ENCODE data around the gene OR2T11.

The OR2T11 gene

DNA sequence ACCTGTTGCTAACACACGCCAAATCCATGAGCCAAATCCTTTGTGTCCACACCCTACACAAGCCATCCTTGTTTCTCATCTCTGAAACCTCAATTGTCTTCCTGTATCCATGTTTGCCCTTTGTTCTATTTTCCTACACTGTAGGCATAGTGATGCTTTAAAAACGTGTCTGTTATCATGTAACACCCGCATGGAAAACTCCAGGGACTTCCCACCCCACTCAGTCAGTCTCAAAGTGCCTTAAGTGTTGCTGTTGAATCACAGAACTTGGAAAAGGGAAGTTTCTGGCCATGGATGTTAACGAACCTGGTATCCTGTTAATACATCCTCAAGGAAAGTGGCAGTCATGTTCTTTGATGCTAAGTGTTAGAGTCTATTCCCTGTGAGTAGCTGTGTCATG is 9.7 kb downstream of the OR2T11 start:
- TF ChIP-seq POLR2AphosphoS5 (IDR thresholded peaks at IDR 0.05; ENCODE audit: low read depth, low read length) (no peak), TAF1 (IDR thresholded peaks at IDR 0.05; ENCODE audit: borderline replicate concordance, insufficient read depth, low read length) (no peak), SIN3A (IDR thresholded peaks at IDR 0.05; ENCODE audit: borderline replicate concordance, insufficient read depth, low read length) (no peak), FOXP2 (optimal IDR thresholded peaks at IDR 0.05; ENCODE audit: borderline replicate concordance, extremely low read depth, extremely low read length, insufficient read depth) (no peak)
- TF ChIP-seq, protein P1, sequence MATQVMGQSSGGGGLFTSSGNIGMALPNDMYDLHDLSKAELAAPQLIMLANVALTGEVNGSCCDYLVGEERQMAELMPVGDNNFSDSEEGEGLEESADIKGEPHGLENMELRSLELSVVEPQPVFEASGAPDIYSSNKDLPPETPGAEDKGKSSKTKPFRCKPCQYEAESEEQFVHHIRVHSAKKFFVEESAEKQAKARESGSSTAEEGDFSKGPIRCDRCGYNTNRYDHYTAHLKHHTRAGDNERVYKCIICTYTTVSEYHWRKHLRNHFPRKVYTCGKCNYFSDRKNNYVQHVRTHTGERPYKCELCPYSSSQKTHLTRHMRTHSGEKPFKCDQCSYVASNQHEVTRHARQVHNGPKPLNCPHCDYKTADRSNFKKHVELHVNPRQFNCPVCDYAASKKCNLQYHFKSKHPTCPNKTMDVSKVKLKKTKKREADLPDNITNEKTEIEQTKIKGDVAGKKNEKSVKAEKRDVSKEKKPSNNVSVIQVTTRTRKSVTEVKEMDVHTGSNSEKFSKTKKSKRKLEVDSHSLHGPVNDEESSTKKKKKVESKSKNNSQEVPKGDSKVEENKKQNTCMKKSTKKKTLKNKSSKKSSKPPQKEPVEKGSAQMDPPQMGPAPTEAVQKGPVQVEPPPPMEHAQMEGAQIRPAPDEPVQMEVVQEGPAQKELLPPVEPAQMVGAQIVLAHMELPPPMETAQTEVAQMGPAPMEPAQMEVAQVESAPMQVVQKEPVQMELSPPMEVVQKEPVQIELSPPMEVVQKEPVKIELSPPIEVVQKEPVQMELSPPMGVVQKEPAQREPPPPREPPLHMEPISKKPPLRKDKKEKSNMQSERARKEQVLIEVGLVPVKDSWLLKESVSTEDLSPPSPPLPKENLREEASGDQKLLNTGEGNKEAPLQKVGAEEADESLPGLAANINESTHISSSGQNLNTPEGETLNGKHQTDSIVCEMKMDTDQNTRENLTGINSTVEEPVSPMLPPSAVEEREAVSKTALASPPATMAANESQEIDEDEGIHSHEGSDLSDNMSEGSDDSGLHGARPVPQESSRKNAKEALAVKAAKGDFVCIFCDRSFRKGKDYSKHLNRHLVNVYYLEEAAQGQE (IDR thresholded peaks at IDR 0.05; ENCODE audit: insufficient read depth in 1 of 2, low read depth in 2 of 2, low read length in 2 of 2) = no peak

DNA sequence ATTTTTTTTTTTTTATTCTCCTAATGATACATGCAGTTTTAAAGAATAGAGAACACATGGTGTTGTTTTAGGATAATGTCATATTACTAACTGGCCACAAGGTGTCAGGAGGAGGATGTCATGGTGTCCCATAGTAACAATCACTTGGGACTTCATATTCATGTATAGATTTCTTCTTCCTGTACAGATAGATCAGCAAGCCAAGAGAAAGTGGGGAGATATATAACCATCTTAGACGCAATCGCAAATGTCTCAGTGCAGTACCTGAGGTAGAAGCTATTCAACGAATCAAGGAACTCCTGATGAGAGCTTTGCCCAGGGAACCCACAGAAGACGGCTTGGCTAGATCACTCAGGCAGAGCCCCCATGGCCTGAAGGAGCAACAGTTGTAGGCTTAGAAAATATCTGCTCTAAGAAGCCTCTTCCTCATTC is 12.3 kb downstream of the OR2T11 start:
- no peak for TF ChIP-seq SIN3A (IDR thresholded peaks at IDR 0.05; ENCODE audit: borderline replicate concordance, insufficient read depth, low read length)
- TF ChIP-seq TAF1 (IDR thresholded peaks at IDR 0.05; ENCODE audit: borderline replicate concordance, insufficient read depth, low read length) = no peak
- no peak for TF ChIP-seq POLR2AphosphoS5 (IDR thresholded peaks at IDR 0.05; ENCODE audit: low read depth, low read length)
- TF ChIP-seq, protein P1 (IDR thresholded peaks at IDR 0.05; ENCODE audit: insufficient read depth in 1 of 2, low read depth in 2 of 2, low read length in 2 of 2) = no peak
- no peak for TF ChIP-seq FOXP2 (optimal IDR thresholded peaks at IDR 0.05; ENCODE audit: borderline replicate concordance, extremely low read depth, extremely low read length, insufficient read depth)

DNA sequence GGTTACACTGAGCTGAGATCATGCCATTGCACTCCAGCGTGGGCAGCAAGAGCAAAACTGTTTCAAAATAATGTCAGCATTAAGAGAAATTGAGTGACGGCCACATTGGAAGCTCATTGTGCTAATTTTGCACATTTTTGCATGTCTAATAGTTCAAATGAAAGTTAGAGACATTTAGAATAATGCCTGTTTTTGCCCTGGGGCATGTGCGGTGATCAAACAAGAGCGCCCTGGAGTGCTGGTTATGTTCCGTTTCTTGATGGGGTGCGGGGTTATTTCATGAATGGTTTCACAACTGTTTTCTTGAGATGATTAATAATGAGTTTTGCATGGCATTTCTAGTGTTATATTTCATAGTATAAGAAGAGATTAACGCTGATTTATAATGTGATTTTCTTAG is 13.1 kb downstream of the OR2T11 start:
- TF ChIP-seq POLR2AphosphoS5 (IDR thresholded peaks at IDR 0.05; ENCODE audit: low read depth, low read length) = no peak
- TF ChIP-seq, protein P1 (IDR thresholded peaks at IDR 0.05; ENCODE audit: insufficient read depth in 1 of 2, low read depth in 2 of 2, low read length in 2 of 2) = no peak
- TF ChIP-seq TAF1 (IDR thresholded peaks at IDR 0.05; ENCODE audit: borderline replicate concordance, insufficient read depth, low read length) = no peak
- no peak for TF ChIP-seq SIN3A (IDR thresholded peaks at IDR 0.05; ENCODE audit: borderline replicate concordance, insufficient read depth, low read length)
- no peak for TF ChIP-seq FOXP2 (optimal IDR thresholded peaks at IDR 0.05; ENCODE audit: borderline replicate concordance, extremely low read depth, extremely low read length, insufficient read depth)

DNA sequence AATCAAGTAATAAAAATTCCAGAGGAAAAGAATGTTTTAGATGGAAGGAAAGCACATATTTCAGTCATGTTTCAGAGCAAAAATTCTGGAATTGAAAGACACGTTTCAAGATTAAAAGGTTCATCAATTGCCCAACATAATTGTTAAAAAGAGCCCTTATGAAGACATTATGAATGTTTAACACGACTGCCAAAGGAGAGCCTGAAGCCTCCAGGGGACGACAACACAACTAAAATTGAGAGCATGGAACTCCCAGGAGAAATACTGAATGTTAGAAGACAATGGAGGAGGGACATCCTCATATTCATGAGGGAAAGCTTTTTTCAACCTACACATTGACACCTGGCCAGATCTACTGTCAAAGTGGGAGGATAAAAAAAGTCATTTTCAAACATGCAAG is 16.0 kb downstream of the OR2T11 start:
- TF ChIP-seq TAF1 (IDR thresholded peaks at IDR 0.05; ENCODE audit: borderline replicate concordance, insufficient read depth, low read length) (no peak), FOXP2 (optimal IDR thresholded peaks at IDR 0.05; ENCODE audit: borderline replicate concordance, extremely low read depth, extremely low read length, insufficient read depth) (no peak)
- TF ChIP-seq, protein P1 (IDR thresholded peaks at IDR 0.05; ENCODE audit: insufficient read depth in 1 of 2, low read depth in 2 of 2, low read length in 2 of 2) = no peak

DNA sequence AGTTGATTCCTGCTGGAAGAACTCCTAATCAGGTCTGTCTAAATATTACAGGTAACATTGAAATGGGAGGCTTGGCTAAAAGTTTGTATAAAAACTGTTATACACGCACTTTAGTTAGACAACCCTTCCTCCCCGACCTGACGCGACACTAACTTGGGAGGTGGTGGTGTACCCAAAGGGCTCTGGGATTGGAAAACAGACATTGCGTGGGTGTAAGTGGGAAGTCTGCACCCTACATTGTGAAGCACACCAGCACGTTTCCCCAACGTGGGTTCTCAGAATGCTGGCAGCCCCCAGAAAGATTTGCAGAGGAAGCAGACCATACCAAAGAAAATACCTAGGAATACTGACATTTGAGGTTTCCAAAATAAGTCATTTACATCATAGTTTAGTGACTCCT is 16.8 kb downstream of the OR2T11 start:
- no peak for TF ChIP-seq POLR2AphosphoS5 (IDR thresholded peaks at IDR 0.05; ENCODE audit: low read depth, low read length)
- no peak for TF ChIP-seq TAF1 (IDR thresholded peaks at IDR 0.05; ENCODE audit: borderline replicate concordance, insufficient read depth, low read length)
- TF ChIP-seq, protein P1 (IDR thresholded peaks at IDR 0.05; ENCODE audit: insufficient read depth in 1 of 2, low read depth in 2 of 2, low read length in 2 of 2) = no peak
- no peak for TF ChIP-seq SIN3A (IDR thresholded peaks at IDR 0.05; ENCODE audit: borderline replicate concordance, insufficient read depth, low read length)
- no peak for TF ChIP-seq FOXP2 (optimal IDR thresholded peaks at IDR 0.05; ENCODE audit: borderline replicate concordance, extremely low read depth, extremely low read length, insufficient read depth)
